Neural cell (in vitro differentiated cells): ENCODE data around the gene SCRN2. TPM values are rescaled to one million over a fixed set of nuclear protein-coding genes. Genes with fewer than 3 reads are reported as not detected.

Source experiments
- H2AFZ ChIP-seq: fragments of 200-600, 300-800 bp; sonication (generic), shearing (Covaris generic); 2 replicates; pipeline ENCODE4 v1.6.0; 2014; ENCODE audit warnings: low read depth, mild to moderate bottlenecking, antibody characterized with exemption, low read length, moderate library complexity
- H3F3A ChIP-seq: fragments of 200-600 bp; shearing (Covaris generic); 2 replicates; pipeline ENCODE4 v1.6.1; 2016; ENCODE audit warnings: mild to moderate bottlenecking, moderate library complexity, mixed read lengths, antibody characterized with exemption, low read length; ENCODE audit not compliant: insufficient read depth, poor library complexity, severe bottlenecking
- H3K27ac ChIP-seq: fragments of 200-600, 300-800 bp; sonication (generic), shearing (Covaris generic); 2 replicates; pipeline ENCODE4 v1.5.1; 2014; ENCODE audit warnings: mild to moderate bottlenecking, low read length, moderate library complexity
- H3K27me3 ChIP-seq: fragments of 300-800, 200-600 bp; sonication (generic), shearing (Covaris generic); 2 replicates; pipeline ENCODE4 v1.6.0; 2014; ENCODE audit warnings: mild to moderate bottlenecking, low read depth, low read length, moderate library complexity; ENCODE audit not compliant: insufficient read depth
- H3K36me3 ChIP-seq: fragments of 300-800, 200-600 bp; sonication (generic), shearing (Covaris generic); 2 replicates; pipeline ENCODE4 v1.5.1; 2014; ENCODE audit warnings: mild to moderate bottlenecking, antibody characterized with exemption, low read length, moderate library complexity; ENCODE audit not compliant: insufficient read depth
- H3K4me2 ChIP-seq: fragments of 300-800, 200-600 bp; sonication (generic), shearing (Covaris generic); 2 replicates; pipeline ENCODE4 v1.6.0; 2014; ENCODE audit warnings: mild to moderate bottlenecking, low read length
- H3K4me3 ChIP-seq: fragments of 300-800, 200-600 bp; sonication (generic), shearing (Covaris generic); 2 replicates; pipeline ENCODE4 v1.5.1; 2014; ENCODE audit warnings: mild to moderate bottlenecking, low read length, moderate library complexity
- H3K79me2 ChIP-seq: fragments of 200-600 bp; shearing (Covaris generic); replicated peaks from 2 replicates; pipeline ENCODE4 v1.6.0; 2014; ENCODE audit warnings: mild to moderate bottlenecking, low read length, moderate library complexity; ENCODE audit not compliant: insufficient read depth
- H3K9ac ChIP-seq: fragments of 300-800, 200-600 bp; sonication (generic), shearing (Covaris generic); 2 replicates; pipeline ENCODE4 v1.6.1; 2016; ENCODE audit warnings: mild to moderate bottlenecking, low read length, mixed read lengths
- H3K9me2 ChIP-seq: fragments of 200-600 bp; shearing (Covaris generic); 2 replicates; pipeline ENCODE4 v1.6.1; 2016; ENCODE audit warnings: mild to moderate bottlenecking, low read length, mixed read lengths; ENCODE audit not compliant: insufficient read depth
- H3K9me3 ChIP-seq: fragments of 200-600, 300-800 bp; sonication (generic), shearing (Covaris generic); 2 replicates; pipeline ENCODE4 v1.6.1; 2016; ENCODE audit warnings: mild to moderate bottlenecking, mixed run types, low read length, moderate library complexity, mixed read lengths
- H4K20me1 ChIP-seq: fragments of 200-600 bp; shearing (Covaris generic); 2 replicates; pipeline ENCODE4 v1.6.1; 2016; ENCODE audit warnings: mild to moderate bottlenecking, mixed run types; ENCODE audit not compliant: insufficient read depth
- EP300 ChIP-seq: fragments of 450-650 bp; conservative IDR thresholded peaks from 2 replicates; pipeline ENCODE4 v1.6.1; 2014; ENCODE audit warnings: antibody characterized with exemption, mild to moderate bottlenecking, moderate library complexity; ENCODE audit not compliant: poor library complexity, severe bottlenecking
- EZH2 ChIP-seq: fragments of 200-600, 300-800 bp; shearing (Covaris generic), sonication (generic); IDR thresholded peaks from 2 replicates; pipeline ENCODE4 v1.6.1; 2014; ENCODE audit warnings: antibody characterized with exemption, low read length, borderline replicate concordance, mild to moderate bottlenecking; ENCODE audit not compliant: insufficient read depth, poor library complexity, severe bottlenecking
- MXI1 ChIP-seq: fragments of 450-650 bp; conservative IDR thresholded peaks from 2 replicates; pipeline ENCODE4 v1.6.1; 2014; ENCODE audit warnings: antibody characterized with exemption, mild to moderate bottlenecking; ENCODE audit not compliant: poor library complexity, severe bottlenecking
- POLR2AphosphoS5 ChIP-seq: IDR thresholded peaks from 2 replicates; pipeline ENCODE4 v1.6.1; 2012
- RAD21 ChIP-seq: fragments of 450-650 bp; conservative IDR thresholded peaks from 2 replicates; pipeline ENCODE4 v1.6.1; 2014; ENCODE audit warnings: antibody characterized with exemption, mild to moderate bottlenecking, moderate library complexity
- SMC3 ChIP-seq: fragments of 450-650 bp; conservative IDR thresholded peaks from 2 replicates; pipeline ENCODE4 v1.6.1; 2014; ENCODE audit warnings: antibody characterized with exemption, mild to moderate bottlenecking, moderate library complexity; ENCODE audit not compliant: poor library complexity
- TAF1 ChIP-seq: IDR thresholded peaks from 2 replicates; pipeline ENCODE4 v1.6.1; 2012; ENCODE audit warnings: low read depth
- polyA plus RNA-seq: library from polyadenylated mRNA; depleted of rRNA; stranded (reverse); fragments of >200 nt; gene quantifications from 2 replicates; pipeline ENCODE4 v1.2.3, GENCODE V29; 2014
- TF ChIP-seq, protein P1 (sequence below): IDR thresholded peaks from 2 replicates; pipeline ENCODE4 v1.6.1; 2012; ENCODE audit warnings: borderline replicate concordance
- TF ChIP-seq, protein P2 (sequence below): fragments of 450-650 bp; IDR thresholded peaks from 2 replicates; pipeline ENCODE4 v1.5.1; 2014; ENCODE audit warnings: antibody characterized with exemption, mild to moderate bottlenecking, moderate library complexity; ENCODE audit not compliant: poor library complexity, severe bottlenecking

SCRN2 gene
- polyA plus RNA-seq, 1 donor from 2014 or later, result 94.0 TPM

DNA sequence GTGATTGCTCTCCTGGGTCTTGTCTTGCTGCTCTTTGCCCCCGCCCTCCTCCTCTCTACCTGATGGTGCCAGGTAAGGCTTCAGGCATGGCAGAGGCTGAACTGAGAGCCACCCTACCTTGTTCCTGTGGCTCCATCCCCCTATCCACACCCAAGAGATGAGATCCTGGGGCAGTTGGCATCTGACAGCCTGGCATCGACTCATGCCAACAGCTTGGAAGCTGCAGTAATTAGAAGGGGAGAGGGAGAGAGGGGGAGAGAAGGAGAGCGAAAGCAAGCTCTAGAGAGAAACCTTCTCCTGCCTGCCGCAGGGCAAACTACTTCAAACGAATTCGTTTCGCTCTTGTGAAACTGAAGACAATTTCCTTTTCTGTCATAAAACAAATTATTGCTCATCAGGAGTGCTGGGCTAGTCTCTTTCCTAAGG is 23.7 kb upstream of the SCRN2 start:
- no peaks in the 10 kb centered on the region for H3K79me2 ChIP-seq
- no peaks in the 10 kb centered on the region for H3F3A ChIP-seq
- no peak for TF ChIP-seq TAF1
- TF ChIP-seq MXI1, result no peak
- TF ChIP-seq, protein P1, sequence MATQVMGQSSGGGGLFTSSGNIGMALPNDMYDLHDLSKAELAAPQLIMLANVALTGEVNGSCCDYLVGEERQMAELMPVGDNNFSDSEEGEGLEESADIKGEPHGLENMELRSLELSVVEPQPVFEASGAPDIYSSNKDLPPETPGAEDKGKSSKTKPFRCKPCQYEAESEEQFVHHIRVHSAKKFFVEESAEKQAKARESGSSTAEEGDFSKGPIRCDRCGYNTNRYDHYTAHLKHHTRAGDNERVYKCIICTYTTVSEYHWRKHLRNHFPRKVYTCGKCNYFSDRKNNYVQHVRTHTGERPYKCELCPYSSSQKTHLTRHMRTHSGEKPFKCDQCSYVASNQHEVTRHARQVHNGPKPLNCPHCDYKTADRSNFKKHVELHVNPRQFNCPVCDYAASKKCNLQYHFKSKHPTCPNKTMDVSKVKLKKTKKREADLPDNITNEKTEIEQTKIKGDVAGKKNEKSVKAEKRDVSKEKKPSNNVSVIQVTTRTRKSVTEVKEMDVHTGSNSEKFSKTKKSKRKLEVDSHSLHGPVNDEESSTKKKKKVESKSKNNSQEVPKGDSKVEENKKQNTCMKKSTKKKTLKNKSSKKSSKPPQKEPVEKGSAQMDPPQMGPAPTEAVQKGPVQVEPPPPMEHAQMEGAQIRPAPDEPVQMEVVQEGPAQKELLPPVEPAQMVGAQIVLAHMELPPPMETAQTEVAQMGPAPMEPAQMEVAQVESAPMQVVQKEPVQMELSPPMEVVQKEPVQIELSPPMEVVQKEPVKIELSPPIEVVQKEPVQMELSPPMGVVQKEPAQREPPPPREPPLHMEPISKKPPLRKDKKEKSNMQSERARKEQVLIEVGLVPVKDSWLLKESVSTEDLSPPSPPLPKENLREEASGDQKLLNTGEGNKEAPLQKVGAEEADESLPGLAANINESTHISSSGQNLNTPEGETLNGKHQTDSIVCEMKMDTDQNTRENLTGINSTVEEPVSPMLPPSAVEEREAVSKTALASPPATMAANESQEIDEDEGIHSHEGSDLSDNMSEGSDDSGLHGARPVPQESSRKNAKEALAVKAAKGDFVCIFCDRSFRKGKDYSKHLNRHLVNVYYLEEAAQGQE, result no peak
- no peak for TF ChIP-seq RAD21
- TF ChIP-seq, protein P2, sequence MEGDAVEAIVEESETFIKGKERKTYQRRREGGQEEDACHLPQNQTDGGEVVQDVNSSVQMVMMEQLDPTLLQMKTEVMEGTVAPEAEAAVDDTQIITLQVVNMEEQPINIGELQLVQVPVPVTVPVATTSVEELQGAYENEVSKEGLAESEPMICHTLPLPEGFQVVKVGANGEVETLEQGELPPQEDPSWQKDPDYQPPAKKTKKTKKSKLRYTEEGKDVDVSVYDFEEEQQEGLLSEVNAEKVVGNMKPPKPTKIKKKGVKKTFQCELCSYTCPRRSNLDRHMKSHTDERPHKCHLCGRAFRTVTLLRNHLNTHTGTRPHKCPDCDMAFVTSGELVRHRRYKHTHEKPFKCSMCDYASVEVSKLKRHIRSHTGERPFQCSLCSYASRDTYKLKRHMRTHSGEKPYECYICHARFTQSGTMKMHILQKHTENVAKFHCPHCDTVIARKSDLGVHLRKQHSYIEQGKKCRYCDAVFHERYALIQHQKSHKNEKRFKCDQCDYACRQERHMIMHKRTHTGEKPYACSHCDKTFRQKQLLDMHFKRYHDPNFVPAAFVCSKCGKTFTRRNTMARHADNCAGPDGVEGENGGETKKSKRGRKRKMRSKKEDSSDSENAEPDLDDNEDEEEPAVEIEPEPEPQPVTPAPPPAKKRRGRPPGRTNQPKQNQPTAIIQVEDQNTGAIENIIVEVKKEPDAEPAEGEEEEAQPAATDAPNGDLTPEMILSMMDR, result no peak
- TF ChIP-seq EP300, result no peak
- no peak for TF ChIP-seq POLR2AphosphoS5
- TF ChIP-seq EZH2, result no peak
- no peak for TF ChIP-seq SMC3
- H3K9ac ChIP-seq, result no peak overlapping the region
- H3K4me2 ChIP-seq, result no peak overlapping the region
- peaks cover 11% of the 10 kb centered on the region for H3K27me3 ChIP-seq
- H3K36me3 ChIP-seq, result no peaks in the 10 kb centered on the region
- no peak overlapping the region for H3K27ac ChIP-seq
- H3K4me3 ChIP-seq, result no peak overlapping the region
- H3K9me2 ChIP-seq, result no peaks in the 10 kb centered on the region
- H3K9me3 ChIP-seq, result no peaks in the 10 kb centered on the region
- no peak overlapping the region for H2AFZ ChIP-seq
- H4K20me1 ChIP-seq, result no peaks in the 10 kb centered on the region

DNA sequence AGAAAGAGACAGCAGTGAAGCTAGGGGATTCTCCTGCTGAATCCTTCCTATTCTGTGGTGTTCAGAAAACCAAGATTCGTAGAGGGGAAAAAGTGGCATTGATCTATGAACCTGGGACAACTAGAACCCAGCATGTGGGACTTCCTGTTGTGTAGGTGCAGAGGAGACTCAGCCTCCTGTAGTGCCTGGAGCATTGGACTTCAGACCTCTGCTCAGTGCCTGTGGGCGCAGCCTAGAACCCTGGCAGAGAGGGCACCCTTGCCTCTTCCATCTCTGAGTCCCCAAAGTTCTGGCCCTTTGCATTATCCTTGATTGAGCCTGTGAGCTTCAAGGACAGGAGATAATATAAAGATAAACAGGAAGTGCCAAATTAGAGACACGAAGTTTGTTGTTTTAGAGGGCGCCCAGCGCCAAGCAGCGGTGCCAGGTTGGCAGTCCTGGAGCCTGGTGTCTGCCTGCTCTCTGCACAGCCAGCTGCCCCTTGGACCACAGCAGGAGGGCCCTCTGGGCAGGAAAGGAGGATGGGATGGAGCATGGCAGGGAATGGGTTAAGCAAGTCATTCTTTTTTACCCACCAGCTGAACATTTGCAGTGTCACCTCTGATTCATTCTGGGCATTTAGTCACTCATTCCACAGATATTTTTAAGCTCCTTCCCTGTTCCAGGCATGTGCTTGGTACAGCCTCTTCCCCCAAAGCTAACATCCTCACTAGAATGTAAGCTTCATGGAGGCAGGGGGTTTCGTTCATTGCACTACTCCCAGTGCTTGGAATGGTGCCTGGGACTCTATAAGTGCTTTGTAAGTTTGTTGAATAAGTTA is 21.8 kb upstream of the SCRN2 start:
- no peaks in the 10 kb centered on the region for H3K9me2 ChIP-seq
- H3K9ac ChIP-seq, result no peak overlapping the region
- H3K27me3 ChIP-seq, result peaks cover 4% of the 10 kb centered on the region
- TF ChIP-seq RAD21 (no peak), POLR2AphosphoS5 (no peak), EP300 (no peak), EZH2 (no peak), MXI1 (no peak), SMC3 (no peak), TAF1 (no peak)
- TF ChIP-seq, protein P1, result no peak
- TF ChIP-seq, protein P2, result no peak
- no peaks in the 10 kb centered on the region for H3K36me3 ChIP-seq
- no peak overlapping the region for H3K4me2 ChIP-seq
- no peaks in the 10 kb centered on the region for H3K79me2 ChIP-seq
- no peak overlapping the region for H3K4me3 ChIP-seq
- H4K20me1 ChIP-seq, result no peaks in the 10 kb centered on the region
- H2AFZ ChIP-seq, result no peak overlapping the region
- no peak overlapping the region for H3K27ac ChIP-seq
- no peaks in the 10 kb centered on the region for H3K9me3 ChIP-seq
- no peaks in the 10 kb centered on the region for H3F3A ChIP-seq
